Left renal pelvis (tissue), 4 donors: ENCODE measurements around the gene SAMD14. TPM values are rescaled to one million over a fixed set of nuclear protein-coding genes. Genes with fewer than 3 reads are reported as not detected.

Experiments
- DNase-seq, 4 donors: peaks; one replicate each; pipeline ENCODE4 v3.0.0-alpha.2; 2013; ENCODE audit warnings: low read depth in 4 of 4, low spot score in 3 of 4
- polyA plus RNA-seq, 4 donors: library from polyadenylated mRNA; unstranded; fragments of 120-200 nt; gene quantifications; one replicate each; pipeline ENCODE4 v1.2.1, GENCODE V29; 2013; ENCODE audit not compliant: insufficient read length in 4 of 4

The SAMD14 gene
- polyA plus RNA-seq, 4 donors = 9.2 to 19.0 (median 13.1) TPM

- no peak for DNase-seq
Observed at GRCh38 chr17:50135316-50136095, 5.5 kb upstream of the SAMD14 start.

- no peak for DNase-seq
Observed at GRCh38 chr17:50134206-50135110, 4.5 kb upstream of the SAMD14 start.

- DNase-seq = no peak
Observed at GRCh38 chr17:50133769-50134099, 3.8 kb upstream of the SAMD14 start.

- DNase-seq = no peak
Observed at GRCh38 chr17:50133028-50133768, 3.2 kb upstream of the SAMD14 start.

- no peak for DNase-seq
Observed at GRCh38 chr17:50132104-50132794, 2.3 kb upstream of the SAMD14 start.

GRCh38 chr17:50130559-50131305, 772 bp upstream of the SAMD14 start:
- no peak for DNase-seq

- DNase-seq = no peak
Observed at GRCh38 chr17:50129353-50129727, 620 bp downstream of the SAMD14 start.

GRCh38 chr17:50128441-50129352, 1.3 kb downstream of the SAMD14 start:
- DNase-seq = no peak

GRCh38 chr17:50127697-50128361, 2.1 kb downstream of the SAMD14 start:
- DNase-seq = no peak

GRCh38 chr17:50125420-50125997, 4.5 kb downstream of the SAMD14 start:
- DNase-seq = no peak

- no peak for DNase-seq
Observed at GRCh38 chr17:50123649-50124349, 6.2 kb downstream of the SAMD14 start.

GRCh38 chr17:50122945-50123344, 7.0 kb downstream of the SAMD14 start:
- DNase-seq = no peak

- DNase-seq = no peak
Observed at GRCh38 chr17:50120475-50121253, 9.3 kb downstream of the SAMD14 start.

GRCh38 chr17:50118828-50119218, 11.1 kb downstream of the SAMD14 start:
- no peak for DNase-seq

- DNase-seq = no peak
Observed at GRCh38 chr17:50118076-50118827, 11.7 kb downstream of the SAMD14 start.
